PFSK-1 (cell line): ENCODE measurements around the gene APC.

ENCODE experiments used
- FOXP2 ChIP-seq: optimal IDR thresholded peaks from 2 replicates; pipeline ENCODE3; 2011; ENCODE audit warnings: borderline replicate concordance, control low read depth, inconsistent platforms; ENCODE audit not compliant: insufficient read depth; ENCODE audit errors: extremely low read length, extremely low read depth
- POLR2AphosphoS5 ChIP-seq: IDR thresholded peaks from 2 replicates; pipeline ENCODE4 v1.6.1; 2012; ENCODE audit warnings: low read depth, mild to moderate bottlenecking, control low read depth, low read length, moderate library complexity
- SIN3A ChIP-seq: IDR thresholded peaks from 2 replicates; pipeline ENCODE4 v1.6.1; 2012; ENCODE audit warnings: mild to moderate bottlenecking, low read length, moderate library complexity, borderline replicate concordance; ENCODE audit not compliant: insufficient read depth
- TAF1 ChIP-seq: IDR thresholded peaks from 2 replicates; pipeline ENCODE4 v1.6.1; 2012; ENCODE audit warnings: low read length, control low read depth, borderline replicate concordance; ENCODE audit not compliant: insufficient read depth
- TF ChIP-seq, protein P1 (sequence below), 2 experiments: IDR thresholded peaks; 2 replicates each; pipeline versions ENCODE4 v1.6.1 to v1.8.0; 2011 to 2012; ENCODE audit warnings: low read depth in 2 of 2, low read length in 2 of 2, control low read depth in 1 of 2, inconsistent platforms in 1 of 2, mild to moderate bottlenecking in 1 of 2, moderate library complexity in 1 of 2; ENCODE audit not compliant: insufficient read depth in 1 of 2

APC gene

DNA sequence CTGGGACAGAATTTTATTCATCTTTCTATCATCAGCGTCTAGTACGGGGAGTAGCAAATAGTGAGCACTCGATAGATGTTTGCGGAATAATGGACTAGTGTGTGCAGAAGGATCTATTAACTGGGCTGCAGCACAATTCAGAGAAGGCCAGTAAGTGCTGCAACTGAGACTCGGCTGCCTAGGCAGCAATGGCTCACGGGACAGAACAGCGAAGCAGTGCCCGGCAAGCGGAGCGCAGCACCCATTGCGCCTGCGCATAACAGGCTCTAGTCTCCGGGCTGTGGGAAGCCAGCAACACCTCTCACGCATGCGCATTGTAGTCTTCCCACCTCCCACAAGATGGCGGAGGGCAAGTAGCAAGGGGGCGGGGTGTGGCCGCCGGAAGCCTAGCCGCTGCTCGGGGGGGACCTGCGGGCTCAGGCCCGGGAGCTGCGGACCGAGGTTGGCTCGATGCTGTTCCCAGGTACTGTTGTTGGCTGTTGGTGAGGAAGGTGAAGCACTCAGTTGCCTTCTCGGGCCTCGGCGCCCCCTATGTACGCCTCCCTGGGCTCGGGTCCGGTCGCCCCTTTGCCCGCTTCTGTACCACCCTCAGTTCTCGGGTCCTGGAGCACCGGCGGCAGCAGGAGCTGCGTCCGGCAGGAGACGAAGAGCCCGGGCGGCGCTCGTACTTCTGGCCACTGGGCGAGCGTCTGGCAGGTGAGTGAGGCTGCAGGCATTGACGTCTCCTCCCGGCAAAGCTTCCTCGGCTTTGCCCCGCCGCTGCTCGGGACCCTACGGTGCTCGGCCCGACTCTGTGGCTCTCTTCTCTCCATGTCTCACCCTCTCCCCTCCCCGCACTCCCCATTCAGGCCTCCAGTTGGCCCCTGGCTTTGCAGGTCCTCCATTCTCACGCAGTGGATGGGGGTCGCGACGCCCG is 30.2 kb upstream of the APC start:
- TF ChIP-seq TAF1 = peak; percentile 86; the same call in 1 of the 2 replicates
- TF ChIP-seq POLR2AphosphoS5 = peak; percentile 97
- peak; percentile 71 for TF ChIP-seq FOXP2
- 0 out of 2 replicates have a peak, but pooled peaks have one; percentile 43 for TF ChIP-seq SIN3A
- TF ChIP-seq, protein P1, sequence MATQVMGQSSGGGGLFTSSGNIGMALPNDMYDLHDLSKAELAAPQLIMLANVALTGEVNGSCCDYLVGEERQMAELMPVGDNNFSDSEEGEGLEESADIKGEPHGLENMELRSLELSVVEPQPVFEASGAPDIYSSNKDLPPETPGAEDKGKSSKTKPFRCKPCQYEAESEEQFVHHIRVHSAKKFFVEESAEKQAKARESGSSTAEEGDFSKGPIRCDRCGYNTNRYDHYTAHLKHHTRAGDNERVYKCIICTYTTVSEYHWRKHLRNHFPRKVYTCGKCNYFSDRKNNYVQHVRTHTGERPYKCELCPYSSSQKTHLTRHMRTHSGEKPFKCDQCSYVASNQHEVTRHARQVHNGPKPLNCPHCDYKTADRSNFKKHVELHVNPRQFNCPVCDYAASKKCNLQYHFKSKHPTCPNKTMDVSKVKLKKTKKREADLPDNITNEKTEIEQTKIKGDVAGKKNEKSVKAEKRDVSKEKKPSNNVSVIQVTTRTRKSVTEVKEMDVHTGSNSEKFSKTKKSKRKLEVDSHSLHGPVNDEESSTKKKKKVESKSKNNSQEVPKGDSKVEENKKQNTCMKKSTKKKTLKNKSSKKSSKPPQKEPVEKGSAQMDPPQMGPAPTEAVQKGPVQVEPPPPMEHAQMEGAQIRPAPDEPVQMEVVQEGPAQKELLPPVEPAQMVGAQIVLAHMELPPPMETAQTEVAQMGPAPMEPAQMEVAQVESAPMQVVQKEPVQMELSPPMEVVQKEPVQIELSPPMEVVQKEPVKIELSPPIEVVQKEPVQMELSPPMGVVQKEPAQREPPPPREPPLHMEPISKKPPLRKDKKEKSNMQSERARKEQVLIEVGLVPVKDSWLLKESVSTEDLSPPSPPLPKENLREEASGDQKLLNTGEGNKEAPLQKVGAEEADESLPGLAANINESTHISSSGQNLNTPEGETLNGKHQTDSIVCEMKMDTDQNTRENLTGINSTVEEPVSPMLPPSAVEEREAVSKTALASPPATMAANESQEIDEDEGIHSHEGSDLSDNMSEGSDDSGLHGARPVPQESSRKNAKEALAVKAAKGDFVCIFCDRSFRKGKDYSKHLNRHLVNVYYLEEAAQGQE (IDR thresholded peaks at IDR 0.05; ENCODE audit: insufficient read depth in 1 of 2, low read depth in 2 of 2, low read length in 2 of 2) = peak in 1 of 2 experiments; percentile 23; a peak in 1 of 4 replicates

DNA sequence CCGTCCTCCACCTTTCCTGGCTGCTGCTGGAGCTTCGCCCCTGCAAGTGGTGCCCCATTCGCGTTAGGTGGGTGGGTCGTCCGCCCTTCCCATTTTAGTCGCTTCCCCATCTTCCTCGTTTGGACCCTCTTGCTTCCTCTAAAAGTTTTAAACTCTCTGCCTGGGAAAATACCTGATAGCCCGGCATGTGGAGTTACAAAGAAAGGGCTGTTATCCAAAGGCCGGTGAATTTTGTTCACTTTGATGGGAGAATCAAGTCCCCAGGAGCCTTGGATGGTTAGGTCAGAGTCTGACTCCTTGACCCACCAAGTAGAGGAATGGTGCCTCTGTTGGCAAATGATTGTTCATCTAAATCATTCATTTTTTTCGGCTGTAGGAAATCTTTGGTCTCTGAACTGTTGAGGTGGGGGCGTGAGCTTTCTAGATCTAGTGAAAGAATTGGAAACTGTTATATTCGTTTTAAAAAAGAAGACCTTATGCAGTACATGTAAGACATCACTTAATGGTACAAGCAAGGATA is 29.5 kb upstream of the APC start:
- TF ChIP-seq, protein P1 (IDR thresholded peaks at IDR 0.05; ENCODE audit: insufficient read depth in 1 of 2, low read depth in 2 of 2, low read length in 2 of 2) = no peak
- TF ChIP-seq SIN3A = no peak
- no peak for TF ChIP-seq POLR2AphosphoS5
- no peak for TF ChIP-seq TAF1
- TF ChIP-seq FOXP2 = no peak

DNA sequence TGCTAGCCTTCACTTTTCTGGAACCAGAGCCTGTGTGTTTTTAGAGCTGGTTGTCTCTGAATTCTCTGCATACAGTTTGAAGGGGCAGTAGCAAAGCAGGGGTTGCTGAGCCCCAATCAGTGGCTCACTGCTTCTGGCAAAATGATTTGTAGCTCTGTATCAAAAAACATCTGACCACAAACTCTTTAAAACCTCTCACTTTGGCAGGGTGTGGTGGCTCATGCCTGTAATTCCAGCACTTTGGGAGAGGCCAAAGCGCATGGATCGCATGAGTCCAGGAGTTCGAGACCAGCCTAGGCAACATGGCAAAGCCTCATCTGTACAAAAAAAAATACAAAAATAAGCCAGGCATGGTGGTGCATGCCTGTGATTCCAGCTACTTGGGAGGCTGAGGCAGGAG is 28.3 kb upstream of the APC start:
- TF ChIP-seq FOXP2 (no peak), POLR2AphosphoS5 (no peak), TAF1 (no peak), SIN3A (no peak)
- TF ChIP-seq, protein P1 (IDR thresholded peaks at IDR 0.05; ENCODE audit: insufficient read depth in 1 of 2, low read depth in 2 of 2, low read length in 2 of 2) = no peak

DNA sequence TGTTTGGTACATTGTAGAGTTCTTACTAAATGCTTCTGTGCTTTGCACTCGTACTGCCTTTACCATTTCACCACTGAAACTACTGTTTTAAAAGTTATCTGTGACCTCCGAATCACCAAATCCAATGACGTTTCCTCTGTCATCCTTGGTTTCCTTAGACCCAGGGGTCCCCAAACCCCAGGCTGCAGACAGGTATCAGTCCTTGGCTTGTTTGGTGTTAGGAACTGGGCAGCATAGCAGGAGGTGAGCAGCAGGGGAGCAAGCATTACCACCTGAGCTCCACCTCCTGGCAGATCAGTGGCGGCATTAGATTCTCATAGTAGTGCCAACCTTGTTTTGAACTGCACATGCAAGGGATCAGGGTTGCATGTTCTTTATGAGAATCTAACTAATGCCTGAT is 26.8 kb upstream of the APC start:
- TF ChIP-seq POLR2AphosphoS5 (no peak), FOXP2 (no peak), SIN3A (no peak), TAF1 (no peak)
- TF ChIP-seq, protein P1 (IDR thresholded peaks at IDR 0.05; ENCODE audit: insufficient read depth in 1 of 2, low read depth in 2 of 2, low read length in 2 of 2) = no peak
